ENCODE data around the gene FBXL15.

GRCh38 chr10:102404361-102405107, 16.1 kb upstream of the FBXL15 start:
- no peak for TF ChIP-seq CTCF (IDR thresholded peaks at IDR 0.05 in 4 of 5, conservative IDR thresholded peaks at IDR 0.05 in 1 of 5)
- no peak for TF ChIP-seq POLR2A (IDR thresholded peaks at IDR 0.05)
